ENCODE measurements around the gene HOXC11.

The HOXC11 gene

GRCh38 chr12:54025499-54026405, 52.8 kb downstream of the HOXC11 start:
- no peak for DNase-seq

- DNase-seq: no peak
Observed at GRCh38 chr12:54026640-54027441, 53.9 kb downstream of the HOXC11 start.

Data from eye (tissue), 1 donor.